Smooth muscle cell (in vitro differentiated cells): Measurements from ENCODE around the gene ARID1A. TPM values are rescaled to one million over a fixed set of nuclear protein-coding genes. Genes with fewer than 3 reads are reported as not detected.
"Not testable (repeated sequence)": the region's sequence is repeated elsewhere in the genome, so short reads cannot be mapped to it uniquely, and the experiment has no call there.

Experiments used
- DNase-seq: peaks from one replicate; lab custom pipeline; 2025; ENCODE audit not compliant: unreplicated experiment; lab: John Stamatoyannopoulos, UW
- H2AFZ ChIP-seq: fragments of 200-600 bp; sonication (generic); 2 replicates; pipeline ENCODE4 v1.6.0; 2016; ENCODE audit warnings: antibody characterized with exemption, low read depth, mild to moderate bottlenecking
- H3F3A ChIP-seq: fragments of 200-600 bp; sonication (generic); 2 replicates; pipeline ENCODE4 v1.6.0; 2017; ENCODE audit warnings: antibody characterized with exemption, low read depth
- H3K27ac ChIP-seq: fragments of 200-600 bp; sonication (generic); 2 replicates; pipeline ENCODE4 v1.5.1; 2016; ENCODE audit warnings: low read depth, mild to moderate bottlenecking
- H3K27me3 ChIP-seq: fragments of 200-600 bp; sonication (generic); 2 replicates; pipeline ENCODE4 v1.6.1; 2016; ENCODE audit warnings: low read depth, mild to moderate bottlenecking
- H3K36me3 ChIP-seq: fragments of 200-600 bp; sonication (generic); 2 replicates; pipeline ENCODE4 v1.5.1; 2016; ENCODE audit warnings: low read depth
- H3K4me1 ChIP-seq: fragments of 200-600 bp; sonication (generic); 2 replicates; pipeline ENCODE4 v1.5.1; 2016; ENCODE audit warnings: low read depth
- H3K4me2 ChIP-seq: fragments of 200-600 bp; sonication (generic); 2 replicates; pipeline ENCODE4 v1.6.0; 2016; ENCODE audit warnings: mild to moderate bottlenecking
- H3K4me3 ChIP-seq: fragments of 200-600 bp; sonication (generic); 2 replicates; pipeline ENCODE4 v1.5.1; 2016; ENCODE audit warnings: mild to moderate bottlenecking
- H3K79me2 ChIP-seq: fragments of 200-600 bp; sonication (generic); 2 replicates; pipeline ENCODE4 v1.6.0; 2016; ENCODE audit warnings: low read depth, mild to moderate bottlenecking
- H3K9ac ChIP-seq: fragments of 200-600 bp; sonication (generic); 2 replicates; pipeline ENCODE4 v1.6.0; 2016; ENCODE audit warnings: low read depth
- H3K9me3 ChIP-seq: fragments of 200-600 bp; sonication (generic); replicated peaks from 2 replicates; pipeline ENCODE4 v1.5.1; 2016; ENCODE audit warnings: low read depth
- H4K20me1 ChIP-seq: fragments of 200-600 bp; sonication (generic); 2 replicates; pipeline ENCODE4 v1.6.0; 2016; ENCODE audit warnings: low read depth
- WGBS: methylation state at CpG from one replicate; pipeline ENCODE4 v1.1.7; 2016; ENCODE audit warnings: low lambda C conversion rate; 5-methylcytosine and 5-hydroxymethylcytosine counted together
- polyA plus RNA-seq: library from polyadenylated mRNA; unstranded; fragments of >200 nt; fragmentation: Nextera tagmentation; extraction: Ambion mirVana; gene quantifications from 2 replicates; pipeline ENCODE4 v1.2.1, GENCODE V29; 2016
- total RNA-seq: library from RNA; depleted of rRNA; stranded (reverse); fragments of >200 nt; gene quantifications from 2 replicates; pipeline ENCODE4 v1.2.3, GENCODE V29; 2014
- TF ChIP-seq, protein P1 (sequence below): fragments of 200-600 bp; sonication (generic); IDR thresholded peaks from 2 replicates; pipeline ENCODE4 v1.5.1; 2017; ENCODE audit warnings: borderline replicate concordance, mild to moderate bottlenecking, antibody characterized with exemption; ENCODE audit not compliant: insufficient read depth, poor library complexity, severe bottlenecking

Gene ARID1A
- total and polyA plus RNA-seq, 2 experiments from 2014 or later, result 17.5 to 33.1 TPM

DNA sequence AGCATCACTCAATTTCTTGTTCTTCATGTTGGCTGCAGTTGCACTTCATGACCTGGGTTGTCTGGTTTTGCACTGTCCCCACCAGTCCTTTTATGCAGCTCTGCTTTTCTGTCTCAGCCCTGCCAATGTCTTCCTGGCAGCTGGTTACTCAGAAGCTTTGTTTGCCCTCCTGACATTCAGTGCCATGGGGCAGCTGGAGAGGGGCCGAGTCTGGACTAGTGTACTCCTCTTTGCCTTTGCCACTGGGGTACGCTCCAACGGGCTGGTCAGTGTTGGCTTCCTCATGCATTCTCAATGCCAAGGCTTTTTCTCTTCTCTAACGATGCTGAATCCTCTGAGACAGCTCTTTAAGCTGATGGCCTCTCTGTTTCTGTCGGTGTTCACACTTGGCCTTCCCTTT is 98.6 kb downstream of the ARID1A start:
- Histone ChIP-seq H3K4me3 (no peak overlapping the region), H3K79me2 (no peaks in the 10 kb centered on the region), H4K20me1 (no peaks in the 10 kb centered on the region), H3K9ac (no peak overlapping the region), H3K4me2 (no peak overlapping the region), H3K36me3 (no peaks in the 10 kb centered on the region), H3K27me3 (no peaks in the 10 kb centered on the region), H2AFZ (no peak overlapping the region), H3F3A (peaks cover 8% of the 10 kb centered on the region), H3K4me1 (peaks cover 3% of the 10 kb centered on the region), H3K27ac (no peak overlapping the region), H3K9me3 (no peaks in the 10 kb centered on the region)
- TF ChIP-seq, protein P1, sequence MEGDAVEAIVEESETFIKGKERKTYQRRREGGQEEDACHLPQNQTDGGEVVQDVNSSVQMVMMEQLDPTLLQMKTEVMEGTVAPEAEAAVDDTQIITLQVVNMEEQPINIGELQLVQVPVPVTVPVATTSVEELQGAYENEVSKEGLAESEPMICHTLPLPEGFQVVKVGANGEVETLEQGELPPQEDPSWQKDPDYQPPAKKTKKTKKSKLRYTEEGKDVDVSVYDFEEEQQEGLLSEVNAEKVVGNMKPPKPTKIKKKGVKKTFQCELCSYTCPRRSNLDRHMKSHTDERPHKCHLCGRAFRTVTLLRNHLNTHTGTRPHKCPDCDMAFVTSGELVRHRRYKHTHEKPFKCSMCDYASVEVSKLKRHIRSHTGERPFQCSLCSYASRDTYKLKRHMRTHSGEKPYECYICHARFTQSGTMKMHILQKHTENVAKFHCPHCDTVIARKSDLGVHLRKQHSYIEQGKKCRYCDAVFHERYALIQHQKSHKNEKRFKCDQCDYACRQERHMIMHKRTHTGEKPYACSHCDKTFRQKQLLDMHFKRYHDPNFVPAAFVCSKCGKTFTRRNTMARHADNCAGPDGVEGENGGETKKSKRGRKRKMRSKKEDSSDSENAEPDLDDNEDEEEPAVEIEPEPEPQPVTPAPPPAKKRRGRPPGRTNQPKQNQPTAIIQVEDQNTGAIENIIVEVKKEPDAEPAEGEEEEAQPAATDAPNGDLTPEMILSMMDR, result no peak
- no peak for DNase-seq
- 95% methylated on average over 5 of the region's 5 CpGs for WGBS

DNA sequence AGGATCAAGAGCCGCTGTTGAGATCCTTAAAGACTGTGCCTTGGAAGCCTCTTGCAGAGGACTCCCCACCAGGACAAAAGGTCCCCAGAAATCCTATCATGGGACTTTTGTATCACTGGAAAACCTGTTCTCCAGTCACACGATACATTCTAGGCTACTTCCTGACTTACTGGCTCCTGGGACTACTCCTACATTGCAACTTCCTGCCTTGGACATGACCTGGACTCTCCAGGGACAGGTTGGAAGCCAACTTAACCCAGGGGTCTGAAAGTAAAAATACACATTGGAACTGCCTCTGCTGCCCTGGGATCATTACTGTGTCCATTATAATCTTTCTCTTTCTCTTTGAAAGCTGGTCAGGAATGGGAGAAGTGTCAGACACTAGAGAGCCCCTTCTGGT is 101.8 kb downstream of the ARID1A start:
- no peak overlapping the region for H3K27ac ChIP-seq
- DNase-seq, result no peak
- 96% methylated on average over 2 of the region's 2 CpGs for WGBS
- no peaks in the 10 kb centered on the region for H3K36me3 ChIP-seq
- H3K9ac ChIP-seq, result no peak overlapping the region
- no peak overlapping the region for H2AFZ ChIP-seq
- H3F3A ChIP-seq, result peaks cover 9% of the 10 kb centered on the region
- no peaks in the 10 kb centered on the region for H4K20me1 ChIP-seq
- no peak overlapping the region for H3K4me2 ChIP-seq
- TF ChIP-seq, protein P1, result no peak
- no peaks in the 10 kb centered on the region for H3K27me3 ChIP-seq
- H3K9me3 ChIP-seq, result no peaks in the 10 kb centered on the region
- no peak overlapping the region for H3K4me3 ChIP-seq
- H3K79me2 ChIP-seq, result no peaks in the 10 kb centered on the region
- peaks cover 11% of the 10 kb centered on the region for H3K4me1 ChIP-seq

DNA sequence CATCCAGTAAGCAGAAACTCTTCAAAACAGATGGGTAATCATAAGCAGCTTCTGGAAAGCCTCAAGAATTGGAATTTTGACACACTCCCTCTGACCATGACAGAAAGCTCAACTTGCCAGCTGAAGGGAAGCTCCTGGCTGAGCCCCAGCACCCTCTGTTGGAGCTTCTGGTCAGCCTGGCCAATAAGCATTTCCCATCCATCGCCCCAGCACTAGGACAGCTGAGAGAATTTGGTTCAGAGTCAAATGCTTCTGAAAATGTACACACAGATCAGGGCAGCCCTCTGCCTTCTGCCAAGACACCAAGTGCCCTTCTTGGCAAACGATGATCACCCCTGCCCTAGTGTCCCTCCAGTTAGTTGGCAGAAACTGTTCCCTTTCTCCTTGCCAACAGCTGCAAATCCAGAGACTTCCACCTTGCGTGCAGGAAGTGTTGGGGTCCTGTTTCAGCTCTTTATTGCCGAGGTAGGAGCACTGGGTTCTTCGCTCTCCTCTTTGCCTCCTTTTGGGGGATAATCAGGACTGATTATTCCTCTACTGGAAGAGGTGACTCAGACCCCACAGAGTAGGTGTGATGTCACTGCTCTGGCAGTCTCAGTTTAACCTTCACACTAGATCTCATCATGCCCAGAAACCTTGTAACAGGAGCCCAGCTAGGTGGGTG is 103.8 kb downstream of the ARID1A start:
- no peak overlapping the region for H3K4me3 ChIP-seq
- no peaks in the 10 kb centered on the region for H3K36me3 ChIP-seq
- H3K79me2 ChIP-seq, result no peaks in the 10 kb centered on the region
- peaks cover 9% of the 10 kb centered on the region for H3F3A ChIP-seq
- TF ChIP-seq, protein P1, result no peak
- peak overlapping the region; percentile 14 for H3K4me2 ChIP-seq
- WGBS, result 55% methylated on average over 5 of the region's 5 CpGs
- peak overlapping the region; percentile 81 for H3K27ac ChIP-seq
- no peak overlapping the region for H2AFZ ChIP-seq
- H4K20me1 ChIP-seq, result no peaks in the 10 kb centered on the region
- peaks cover 11% of the 10 kb centered on the region for H3K4me1 ChIP-seq
- peak overlapping the region; percentile 60 for H3K9ac ChIP-seq
- H3K27me3 ChIP-seq, result no peaks in the 10 kb centered on the region
- H3K9me3 ChIP-seq, result no peaks in the 10 kb centered on the region
- no peak for DNase-seq

DNA sequence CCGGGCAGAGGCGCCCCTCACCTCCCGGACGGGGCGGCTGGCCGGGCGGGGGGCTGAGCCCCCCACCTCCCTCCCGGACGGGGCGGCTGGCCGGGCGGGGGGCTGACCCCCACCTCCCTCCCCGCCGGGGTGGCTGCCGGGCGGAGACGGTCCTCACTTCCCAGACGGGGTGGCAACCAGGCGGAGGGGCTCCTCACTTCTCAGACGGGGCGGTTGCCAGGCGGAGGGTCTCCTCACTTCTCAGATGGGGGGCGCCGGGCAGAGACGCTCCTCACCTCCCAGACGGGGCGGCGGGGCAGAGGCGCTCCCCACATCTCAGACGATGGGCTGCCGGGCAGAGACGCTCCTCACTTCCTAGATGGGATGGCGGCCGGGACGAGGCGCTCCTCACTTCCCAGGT is 108.1 kb downstream of the ARID1A start:
- H3K79me2 ChIP-seq, H4K20me1 ChIP-seq, H3K4me3 ChIP-seq, H3K4me2 ChIP-seq, H3K27ac ChIP-seq, DNase-seq, H2AFZ ChIP-seq, H3K9ac ChIP-seq, H3K9me3 ChIP-seq, H3F3A ChIP-seq, H3K27me3 ChIP-seq, H3K36me3 ChIP-seq: not testable (repeated sequence)
- 98% methylated on average over 14 of the region's 36 CpGs for WGBS
- H3K4me1 ChIP-seq, result peaks cover 11% of the 10 kb centered on the region
